GM12878 (cell line): ENCODE data around the gene CAMKMT. TPM values are rescaled to one million over a fixed set of nuclear protein-coding genes. Genes with fewer than 3 reads are reported as not detected.

Source experiments
- ATAC-seq: fragments of 200-7000 bp; cut with Tn5 transposase; 3 replicates; pipeline ENCODE4 v1.9.1; 2020; ENCODE audit warnings: mild to moderate bottlenecking, moderate library complexity
- BruUV-seq: library from RNA; stranded (reverse); fragments of 400-500 nt; replicated peaks from 2 replicates; lab custom pipeline; 2021; lab: Mats Ljungman, UMichigan
- CTCF ChIA-PET: fragments of 300-600 bp; sonication (Branson Sonifier 250); formaldehyde crosslinking; extraction: SDS; loops from one replicate; lab custom pipeline; 2021; ENCODE audit warnings: inconsistent platforms; lab: Yijun Ruan, JAX
- POLR2A ChIA-PET: fragments of 350-600 bp; formaldehyde crosslinking; extraction: SDS; loops from one replicate; lab custom pipeline; 2021; ENCODE audit warnings: inconsistent platforms; lab: Charles Lee
- RAD21 ChIA-PET: fragments of 300-600 bp; sonication (Branson Sonifier 250); formaldehyde crosslinking; loops from one replicate; lab custom pipeline; 2023; ENCODE audit warnings: antibody characterized with exemption; ENCODE audit not compliant: unreplicated experiment; lab: Charles Lee
- SMC1A ChIA-PET: fragments of 300-600 bp; sonication (Branson Sonifier 250); formaldehyde crosslinking; loops from one replicate; lab custom pipeline; 2023; ENCODE audit not compliant: unreplicated experiment, uncharacterized antibody; lab: Charles Lee
- DNase-seq: peaks from one replicate; pipeline ENCODE4 v3.0.0-alpha.2; 2011; ENCODE audit warnings: low read depth, low spot score
- FAIRE-seq: peaks from 3 replicates; lab custom pipeline; 2011; peaks lifted over from hg19 to GRCh38; lab: Jason Lieb, UNC
- H2AFZ ChIP-seq: 2 replicates; pipeline ENCODE4 v1.6.0; 2011; ENCODE audit warnings: low read depth, low read length, control low read depth; ENCODE audit not compliant: control insufficient read depth
- H3K27ac ChIP-seq: 2 replicates; pipeline ENCODE4 v1.5.1; 2011; ENCODE audit warnings: control low read depth; ENCODE audit not compliant: control insufficient read depth, insufficient read depth
- H3K27me3 ChIP-seq, 2 experiments: replicated peaks in 1 of 2; 2 replicates each; pipeline versions ENCODE4 v1.6.0 to v1.6.1; 2011; ENCODE audit warnings: low read length in 1 of 2; ENCODE audit not compliant: control insufficient read depth in 2 of 2, insufficient read depth in 2 of 2
- H3K36me3 ChIP-seq, 2 experiments: 2 replicates each; pipeline ENCODE4 v1.5.1; 2011; ENCODE audit warnings: low read length in 1 of 2; ENCODE audit not compliant: control insufficient read depth in 2 of 2, insufficient read depth in 2 of 2
- H3K4me1 ChIP-seq: 2 replicates; pipeline ENCODE4 v1.6.1; 2011; ENCODE audit warnings: mild to moderate bottlenecking, low read length, moderate library complexity, mixed read lengths; ENCODE audit not compliant: control insufficient read depth, insufficient read depth
- H3K4me2 ChIP-seq: 2 replicates; pipeline ENCODE4 v1.6.0; 2011; ENCODE audit warnings: control low read depth; ENCODE audit not compliant: control insufficient read depth, insufficient read depth
- H3K4me3 ChIP-seq: fragments of 200-600 bp; sonication (generic); 2 replicates; pipeline ENCODE4 v1.5.1; 2016
- H3K79me2 ChIP-seq: 2 replicates; pipeline ENCODE4 v1.6.0; 2011; ENCODE audit warnings: low read length; ENCODE audit not compliant: control insufficient read depth, insufficient read depth
- H3K9ac ChIP-seq: 2 replicates; pipeline ENCODE4 v1.8.0; 2011; ENCODE audit warnings: low read length, control low read depth, mixed read lengths; ENCODE audit not compliant: control insufficient read depth, insufficient read depth
- H3K9me3 ChIP-seq: replicated peaks from 3 replicates; pipeline ENCODE4 v1.5.1; 2011; ENCODE audit warnings: mild to moderate bottlenecking, low read length; ENCODE audit not compliant: control insufficient read depth, insufficient read depth
- H4K20me1 ChIP-seq: 2 replicates; pipeline ENCODE4 v1.6.0; 2011; ENCODE audit not compliant: control insufficient read depth, insufficient read depth
- BRCA1 ChIP-seq: IDR thresholded peaks from 2 replicates; pipeline ENCODE4 v1.6.1; 2011; ENCODE audit warnings: low read depth, low read length, improper control_type of control experiment
- CBX3 ChIP-seq: fragments of 200-600 bp; sonication (generic); IDR thresholded peaks from 2 replicates; pipeline ENCODE4 v1.6.1; 2016; ENCODE audit warnings: low read depth, borderline replicate concordance
- ETV6 ChIP-seq, 2 experiments: fragments of 450-650 bp in 1 of 2; IDR thresholded peaks in 1 of 2; conservative IDR thresholded peaks in 1 of 2; 2 replicates each; pipeline ENCODE4 v1.6.1; 2014; ENCODE audit warnings: antibody characterized with exemption in 1 of 2, borderline replicate concordance in 1 of 2, low read depth in 1 of 2, mild to moderate bottlenecking in 1 of 2, moderate library complexity in 1 of 2
- PML ChIP-seq: IDR thresholded peaks from 2 replicates; pipeline ENCODE4 v1.6.1; 2012; ENCODE audit warnings: low read length, inconsistent platforms
- POLR2A ChIP-seq: IDR thresholded peaks from 2 replicates; pipeline ENCODE4 v1.6.1; 2011; ENCODE audit warnings: low read depth, mild to moderate bottlenecking, low read length
- SMAD1 ChIP-seq: fragments of 450-650 bp; IDR thresholded peaks from 2 replicates; pipeline ENCODE4 v1.6.1; 2018; ENCODE audit warnings: mild to moderate bottlenecking, low read depth; ENCODE audit not compliant: partially characterized antibody
- SP1 ChIP-seq: IDR thresholded peaks from one replicate; pipeline ENCODE4 v1.6.1; 2011; ENCODE audit warnings: low read depth, low read length
- SREBF2 ChIP-seq: IDR thresholded peaks from 2 replicates; pipeline ENCODE4 v1.6.1; 2012; ENCODE audit warnings: mild to moderate bottlenecking, low read length
- TARDBP ChIP-seq: IDR thresholded peaks from 2 replicates; pipeline ENCODE4 v1.6.1; 2016; ENCODE audit warnings: borderline replicate concordance
- ZBTB11 ChIP-seq: fragments of 450-650 bp; formaldehyde crosslinking; IDR thresholded peaks from 2 replicates; pipeline ENCODE4 v1.5.0; 2022; ENCODE audit warnings: mild to moderate bottlenecking, missing genetic modification characterization
- WGBS: methylation state at CpG from one replicate; pipeline ENCODE4 v1.1.6; 2016; ENCODE audit warnings: low lambda C conversion rate; ENCODE audit not compliant: insufficient replicate concordance, insufficient coverage; ENCODE audit errors: missing lambda C conversion rate; 5-methylcytosine and 5-hydroxymethylcytosine counted together
- in situ Hi-C: fragments of 300-500 bp; cut with MboI; formaldehyde crosslinking; loops from 9 replicates; pipeline ENCODE4 v1.14.3; 2018; ENCODE audit warnings: mixed read lengths
- intact Hi-C: fragments of 100-400 bp; cut with micrococcal nuclease; formaldehyde crosslinking; loops from one replicate; pipeline ENCODE4 v1.14.2; 2022; ENCODE audit not compliant: unreplicated experiment
- polyA plus RNA-seq, 11 experiments: library from polyadenylated mRNA; depleted of rRNA in 4 of 11; unstranded in 6 of 11; stranded (reverse) in 5 of 11; fragments of >200 nt; fragmentation: Nextera tagmentation in 4 of 11; fragmentation: Illumina TruSeq in 1 of 11; extraction: Ambion mirVana in 4 of 11; extraction: Trizol in 1 of 11; gene quantifications; 1 replicate in 1 of 11; 2 replicates in 10 of 11; pipeline versions ENCODE4 v1.2.1 to v1.2.3, GENCODE V29; 2011 to 2016; ENCODE audit warnings: inconsistent platforms in 2 of 11, missing spikeins in 2 of 11, low read depth in 1 of 11
- total RNA-seq, 4 experiments: library from RNA; depleted of rRNA in 3 of 4; stranded (reverse); fragments of >200 nt in 3 of 4; fragmentation: Illumina TruSeq in 1 of 4; extraction: Trizol in 1 of 4; gene quantifications; 2 replicates each; pipeline versions ENCODE4 v1.2.1 to v1.2.3, GENCODE V29; 2013 to 2021

The CAMKMT gene
- total and polyA plus RNA-seq, 10 of the 15 experiments (the other 5 are each of a cell fraction or from before 2014, with no cell fraction given): 2.7 to 16.0 (median 11.8) TPM

- ChIA-PET POLR2A (no interaction called here), SMC1A (interaction anchor here (0.9 to 1.7 kb wide), 8 partner anchors 16 to 292 kb away, joined by 3 to 7 read pairs (median 4); no protein-coding TSS in a partner anchor)
Measured at GRCh38 chr2:44663471-44664073, 301.8 kb downstream of the CAMKMT start.

More at GRCh38 chr2:44663471-44664073, 301.8 kb downstream of the CAMKMT start:
- Histone ChIP-seq H3K27ac (no peak overlapping the region), H3K36me3 (no peaks in the 10 kb centered on the region), H3K27me3 (no peaks in the 10 kb centered on the region), H3K79me2 (no peaks in the 10 kb centered on the region), H3K9ac (no peak overlapping the region), H4K20me1 (no peaks in the 10 kb centered on the region), H3K4me1 (no peaks in the 10 kb centered on the region), H3K4me2 (no peak overlapping the region), H3K4me3 (no peak overlapping the region), H2AFZ (no peak overlapping the region), H3K9me3 (no peaks in the 10 kb centered on the region)
- TF ChIP-seq ETV6 (conservative IDR thresholded peaks at IDR 0.05 in 1 of 2, IDR thresholded peaks at IDR 0.05 in 1 of 2; ENCODE audit: borderline replicate concordance in 1 of 2, low read depth in 1 of 2) (no peak), ZBTB11 (no peak), TARDBP (no peak), SP1 (no peak), PML (no peak), BRCA1 (no peak), SMAD1 (no peak), CBX3 (no peak), POLR2A (no peak), SREBF2 (no peak)
- RAD21 ChIA-PET: interaction anchor here (1.1 to 2.7 kb wide), 2 partner anchors 11 to 184 kb away, joined by 4 to 9 read pairs; no protein-coding TSS in a partner anchor
- in situ Hi-C loops: no loop called here
- CTCF ChIA-PET: interaction anchor here (1.0 to 2.1 kb wide), 4 partner anchors 8 to 291 kb away, joined by 3 to 9 read pairs (median 6); no protein-coding TSS in a partner anchor
- WGBS: 63% methylated on average over 1 of the region's 1 CpG
- BruUV-seq: no TSS peak
- FAIRE-seq (no peak), ATAC-seq (no peak), DNase-seq (no peak)
- intact Hi-C loops: loop anchor here (5.0 kb wide), 1 partner anchor 294 kb away; no protein-coding TSS in a partner anchor
